GM23338 (cell line): ENCODE data around the gene DVL1. TPM values are rescaled to one million over a fixed set of nuclear protein-coding genes. Genes with fewer than 3 reads are reported as not detected.

Source experiments
- ATAC-seq: fragments of 200-7000 bp; cut with Tn5 transposase; 3 replicates; pipeline ENCODE4 v1.9.1; 2020
- DNase-seq: peaks from one replicate; pipeline ENCODE4 v3.0.0-alpha.2; 2015; ENCODE audit warnings: low spot score
- H2AFZ ChIP-seq: fragments of 200-600 bp; sonication (generic); 2 replicates; pipeline ENCODE4 v1.8.0; 2016; ENCODE audit warnings: antibody characterized with exemption, mild to moderate bottlenecking, moderate library complexity
- H3F3A ChIP-seq: fragments of 200-600 bp; sonication (generic); replicated peaks from 2 replicates; pipeline ENCODE4 v1.8.0; 2017; ENCODE audit warnings: antibody characterized with exemption, mixed run types, low read depth
- H3K27ac ChIP-seq: fragments of 200-600 bp; sonication (generic); 2 replicates; pipeline ENCODE4 v1.6.1; 2016; ENCODE audit warnings: low read depth
- H3K27me3 ChIP-seq: fragments of 200-600 bp; sonication (generic); 2 replicates; pipeline ENCODE4 v1.8.0; 2016; ENCODE audit warnings: mild to moderate bottlenecking, mixed run types, moderate library complexity; ENCODE audit not compliant: insufficient read depth
- H3K36me3 ChIP-seq: fragments of 200-600 bp; sonication (generic); 2 replicates; pipeline ENCODE4 v1.8.0; 2016; ENCODE audit warnings: mild to moderate bottlenecking; ENCODE audit not compliant: insufficient read depth
- H3K4me1 ChIP-seq: fragments of 200-600 bp; sonication (generic); 2 replicates; pipeline ENCODE4 v1.8.0; 2016; ENCODE audit warnings: mild to moderate bottlenecking, moderate library complexity; ENCODE audit not compliant: insufficient read depth
- H3K4me2 ChIP-seq: fragments of 200-600 bp; sonication (generic); 2 replicates; pipeline ENCODE4 v1.7.1; 2017; ENCODE audit warnings: mixed run types
- H3K4me3 ChIP-seq: fragments of 200-600 bp; sonication (generic); 2 replicates; pipeline ENCODE4 v1.6.1; 2016; ENCODE audit warnings: mixed run types
- H3K79me2 ChIP-seq: fragments of 200-600 bp; sonication (generic); replicated peaks from 2 replicates; pipeline ENCODE4 v1.8.0; 2017; ENCODE audit warnings: mild to moderate bottlenecking; ENCODE audit not compliant: insufficient read depth
- H3K9me2 ChIP-seq: fragments of 200-600 bp; sonication (generic); 2 replicates; pipeline ENCODE4 v1.8.0; 2017; ENCODE audit not compliant: insufficient read depth
- H4K20me1 ChIP-seq: fragments of 200-600 bp; sonication (generic); replicated peaks from 2 replicates; pipeline ENCODE4 v1.8.0; 2017; ENCODE audit warnings: mild to moderate bottlenecking; ENCODE audit not compliant: insufficient read depth
- H3K27ac Mint-ChIP-seq: 2 replicates; pipeline ENCODE4 v1.8.0; 2020; ENCODE audit warnings: inconsistent platforms, mild to moderate bottlenecking, moderate library complexity, mixed read lengths
- H3K27me3 Mint-ChIP-seq: 3 replicates; pipeline ENCODE4 v1.8.0; 2022; ENCODE audit warnings: low read depth, mild to moderate bottlenecking, moderate library complexity, mixed read lengths, inconsistent platforms; ENCODE audit not compliant: insufficient read depth, poor library complexity
- H3K36me3 Mint-ChIP-seq: 3 replicates; pipeline ENCODE4 v1.8.0; 2021; ENCODE audit warnings: low read depth, mild to moderate bottlenecking, inconsistent platforms, moderate library complexity, mixed read lengths
- H3K4me1 Mint-ChIP-seq: 3 replicates; pipeline ENCODE4 v1.8.0; 2020; ENCODE audit warnings: mild to moderate bottlenecking, inconsistent platforms, mixed read lengths
- H3K4me3 Mint-ChIP-seq: 3 replicates; pipeline ENCODE4 v1.8.0; 2021; ENCODE audit warnings: moderate library complexity, mild to moderate bottlenecking, inconsistent platforms, mixed read lengths
- H3K9me3 Mint-ChIP-seq: 3 replicates; pipeline ENCODE4 v1.8.0; 2020; ENCODE audit warnings: moderate library complexity, mild to moderate bottlenecking, inconsistent platforms, mixed read lengths
- CREB1 ChIP-seq: fragments of 250-450 bp; sonication (Bioruptor Pico); IDR thresholded peaks from 2 replicates; pipeline ENCODE4 v1.5.0; 2020; ENCODE audit warnings: low read depth, mild to moderate bottlenecking, moderate library complexity
- EZH2 ChIP-seq: fragments of 200-600 bp; sonication (generic); IDR thresholded peaks from one replicate; pipeline ENCODE4 v1.8.0; 2017; ENCODE audit warnings: antibody characterized with exemption, mild to moderate bottlenecking, low read depth; ENCODE audit not compliant: unreplicated experiment
- EZH2phosphoT487 ChIP-seq: fragments of 200-600 bp; sonication (generic); IDR thresholded peaks from one replicate; pipeline ENCODE4 v1.8.1; 2018; ENCODE audit warnings: antibody characterized with exemption; ENCODE audit not compliant: unreplicated experiment
- JUNB ChIP-seq: IDR thresholded peaks from one replicate; pipeline ENCODE4 v1.6.1; 2016; ENCODE audit warnings: antibody characterized with exemption; ENCODE audit not compliant: unreplicated experiment
- NANOG ChIP-seq: IDR thresholded peaks from 2 replicates; pipeline ENCODE4 v1.6.1; 2016; ENCODE audit warnings: antibody characterized with exemption, borderline replicate concordance
- POLR2AphosphoS5 ChIP-seq: IDR thresholded peaks from 2 replicates; pipeline ENCODE4 v1.6.1; 2016; ENCODE audit warnings: antibody characterized with exemption, low read depth
- REST ChIP-seq: IDR thresholded peaks from one replicate; pipeline ENCODE4 v1.6.1; 2018; ENCODE audit warnings: antibody characterized with exemption; ENCODE audit not compliant: unreplicated experiment
- STAT1 ChIP-seq: IDR thresholded peaks from one replicate; pipeline ENCODE4 v1.6.1; 2016; ENCODE audit warnings: antibody characterized with exemption; ENCODE audit not compliant: unreplicated experiment
- ZNF114 ChIP-seq: fragments of 250-450 bp; sonication (Bioruptor Pico); IDR thresholded peaks from 2 replicates; pipeline ENCODE4 v1.5.0; 2020; ENCODE audit warnings: mild to moderate bottlenecking, moderate library complexity
- ZNF331 ChIP-seq: fragments of 250-450 bp; sonication (Bioruptor Pico); IDR thresholded peaks from 2 replicates; pipeline ENCODE4 v1.5.0; 2020; ENCODE audit warnings: low read depth, mild to moderate bottlenecking, moderate library complexity
- ZNF462 ChIP-seq: fragments of 250-450 bp; sonication (Bioruptor Pico); IDR thresholded peaks from 2 replicates; pipeline ENCODE4 v1.5.0; 2020; ENCODE audit warnings: mild to moderate bottlenecking, moderate library complexity
- polyA plus RNA-seq: library from polyadenylated mRNA; unstranded; fragments of >200 nt; fragmentation: Nextera tagmentation; extraction: Ambion mirVana; gene quantifications from 2 replicates; pipeline ENCODE4 v1.2.1, GENCODE V29; 2016
- total RNA-seq: library from RNA; depleted of rRNA; stranded (reverse); fragments of >200 nt; shearing (Covaris generic); gene quantifications from 2 replicates; pipeline ENCODE4 v1.2.3, GENCODE V29; 2014
- TF ChIP-seq, protein P1 (sequence below): IDR thresholded peaks from 2 replicates; pipeline ENCODE4 v1.6.1; 2016; ENCODE audit warnings: antibody characterized with exemption
- TF ChIP-seq, protein P2 (sequence below), 2 experiments: fragments of 200-600 bp in 1 of 2; sonication (generic) in 1 of 2; conservative IDR thresholded peaks; 2 replicates each; pipeline versions ENCODE4 v1.5.1 to v1.6.1; 2016 to 2017; ENCODE audit warnings: antibody characterized with exemption in 2 of 2, low read depth in 2 of 2, mild to moderate bottlenecking in 2 of 2, moderate library complexity in 1 of 2

The DVL1 gene
- total and polyA plus RNA-seq, 2 experiments from 2014 or later, result 13.5 to 69.7 TPM

GRCh38 chr1:1329304-1330210 is 19.7 kb downstream of the DVL1 start:
- Histone ChIP-seq H2AFZ (no peak overlapping the region), H3K27me3 (no peaks in the 10 kb centered on the region), H3K9me2 (no peaks in the 10 kb centered on the region), H3K36me3 (no peaks in the 10 kb centered on the region), H3K4me1 (no peaks in the 10 kb centered on the region), H3K4me3 (no peak overlapping the region), H3F3A (peaks cover 15% of the 10 kb centered on the region; the same call in 1 of the 2 replicates), H3K79me2 (peaks cover 8% of the 10 kb centered on the region; the same call in 1 of the 2 replicates), H4K20me1 (no peaks in the 10 kb centered on the region), H3K4me2 (no peak overlapping the region), H3K27ac (no peak overlapping the region)
- Mint-ChIP-seq H3K36me3 (peaks cover 5% of the 10 kb centered on the region; the same call in 2 of the 3 replicates), H3K27me3 (peaks cover 16% of the 10 kb centered on the region), H3K9me3 (no peaks in the 10 kb centered on the region), H3K4me3 (no peak overlapping the region; the same call in 2 of the 3 replicates), H3K4me1 (no peaks in the 10 kb centered on the region), H3K27ac (no peak overlapping the region)
- ATAC-seq, result no peak
- TF ChIP-seq ZNF114 (CRISPR knock-in tag) (no peak), CREB1 (no peak), POLR2AphosphoS5 (no peak), NANOG (no peak), ZNF331 (CRISPR knock-in tag) (no peak), EZH2 (no peak), ZNF462 (CRISPR knock-in tag) (no peak), EZH2phosphoT487 (no peak), JUNB (no peak), REST (no peak), STAT1 (no peak)
- TF ChIP-seq, protein P1, sequence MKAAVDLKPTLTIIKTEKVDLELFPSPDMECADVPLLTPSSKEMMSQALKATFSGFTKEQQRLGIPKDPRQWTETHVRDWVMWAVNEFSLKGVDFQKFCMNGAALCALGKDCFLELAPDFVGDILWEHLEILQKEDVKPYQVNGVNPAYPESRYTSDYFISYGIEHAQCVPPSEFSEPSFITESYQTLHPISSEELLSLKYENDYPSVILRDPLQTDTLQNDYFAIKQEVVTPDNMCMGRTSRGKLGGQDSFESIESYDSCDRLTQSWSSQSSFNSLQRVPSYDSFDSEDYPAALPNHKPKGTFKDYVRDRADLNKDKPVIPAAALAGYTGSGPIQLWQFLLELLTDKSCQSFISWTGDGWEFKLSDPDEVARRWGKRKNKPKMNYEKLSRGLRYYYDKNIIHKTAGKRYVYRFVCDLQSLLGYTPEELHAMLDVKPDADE, result no peak
- TF ChIP-seq, protein P2, sequence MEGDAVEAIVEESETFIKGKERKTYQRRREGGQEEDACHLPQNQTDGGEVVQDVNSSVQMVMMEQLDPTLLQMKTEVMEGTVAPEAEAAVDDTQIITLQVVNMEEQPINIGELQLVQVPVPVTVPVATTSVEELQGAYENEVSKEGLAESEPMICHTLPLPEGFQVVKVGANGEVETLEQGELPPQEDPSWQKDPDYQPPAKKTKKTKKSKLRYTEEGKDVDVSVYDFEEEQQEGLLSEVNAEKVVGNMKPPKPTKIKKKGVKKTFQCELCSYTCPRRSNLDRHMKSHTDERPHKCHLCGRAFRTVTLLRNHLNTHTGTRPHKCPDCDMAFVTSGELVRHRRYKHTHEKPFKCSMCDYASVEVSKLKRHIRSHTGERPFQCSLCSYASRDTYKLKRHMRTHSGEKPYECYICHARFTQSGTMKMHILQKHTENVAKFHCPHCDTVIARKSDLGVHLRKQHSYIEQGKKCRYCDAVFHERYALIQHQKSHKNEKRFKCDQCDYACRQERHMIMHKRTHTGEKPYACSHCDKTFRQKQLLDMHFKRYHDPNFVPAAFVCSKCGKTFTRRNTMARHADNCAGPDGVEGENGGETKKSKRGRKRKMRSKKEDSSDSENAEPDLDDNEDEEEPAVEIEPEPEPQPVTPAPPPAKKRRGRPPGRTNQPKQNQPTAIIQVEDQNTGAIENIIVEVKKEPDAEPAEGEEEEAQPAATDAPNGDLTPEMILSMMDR (conservative IDR thresholded peaks at IDR 0.05; ENCODE audit: low read depth in 2 of 2), result no peak
- DNase-seq, result no peak
